ENCODE data around the gene TAF12.
A peak's percentile ranks its signal among the peaks of the same experiment; 100 is the strongest.

TAF12 gene

GRCh38 chr1:28606771-28607170 is 36.1 kb downstream of the TAF12 start:
- H2AFZ ChIP-seq, result no peak overlapping the region
- no peaks in the 10 kb centered on the region for H3K79me2 ChIP-seq
- H3K9me3 ChIP-seq (ENCODE audit: control insufficient read depth, low read length), result no peaks in the 10 kb centered on the region
- H3K36me3 ChIP-seq (ENCODE audit: control insufficient read depth, insufficient read depth, low read length), result no peaks in the 10 kb centered on the region
- no peaks in the 10 kb centered on the region for H3K4me1 ChIP-seq
- H3K27me3 ChIP-seq (ENCODE audit: control insufficient read depth, insufficient read depth, low read length), result no peaks in the 10 kb centered on the region
- TF ChIP-seq CTCF (IDR thresholded peaks at IDR 0.05), result no peak
- H3K9ac ChIP-seq, result no peak overlapping the region
- no peak overlapping the region for H3K27ac ChIP-seq
- H3K4me3 ChIP-seq (ENCODE audit: low read depth, low read length), result no peak overlapping the region
- no peak overlapping the region for H3K4me2 ChIP-seq (ENCODE audit: low read length)

GRCh38 chr1:28604962-28605361 is 37.9 kb downstream of the TAF12 start:
- Histone ChIP-seq H3K4me3 (ENCODE audit: low read depth, low read length) (no peak overlapping the region), H3K9ac (no peak overlapping the region), H3K27me3 (ENCODE audit: control insufficient read depth, insufficient read depth, low read length) (no peaks in the 10 kb centered on the region), H3K4me2 (ENCODE audit: low read length) (no peak overlapping the region), H3K36me3 (ENCODE audit: control insufficient read depth, insufficient read depth, low read length) (no peaks in the 10 kb centered on the region), H3K27ac (no peak overlapping the region), H3K9me3 (ENCODE audit: control insufficient read depth, low read length) (no peaks in the 10 kb centered on the region), H2AFZ (no peak overlapping the region), H3K4me1 (no peaks in the 10 kb centered on the region), H3K79me2 (no peaks in the 10 kb centered on the region)
- no peak for TF ChIP-seq CTCF (IDR thresholded peaks at IDR 0.05)

GRCh38 chr1:28604411-28604810 is 38.5 kb downstream of the TAF12 start:
- Histone ChIP-seq H3K9me3 (ENCODE audit: control insufficient read depth, low read length) (no peaks in the 10 kb centered on the region), H3K27me3 (ENCODE audit: control insufficient read depth, insufficient read depth, low read length) (no peaks in the 10 kb centered on the region), H2AFZ (no peak overlapping the region), H3K9ac (no peak overlapping the region), H3K4me2 (ENCODE audit: low read length) (no peak overlapping the region), H3K36me3 (ENCODE audit: control insufficient read depth, insufficient read depth, low read length) (no peaks in the 10 kb centered on the region), H3K79me2 (no peaks in the 10 kb centered on the region), H3K4me3 (ENCODE audit: low read depth, low read length) (no peak overlapping the region), H3K4me1 (no peaks in the 10 kb centered on the region), H3K27ac (no peak overlapping the region)
- TF ChIP-seq CTCF (IDR thresholded peaks at IDR 0.05), result no peak

- Histone ChIP-seq H2AFZ (no peak overlapping the region), H3K4me3 (ENCODE audit: low read depth, low read length) (no peak overlapping the region)
These were observed 40.1 kb downstream of the TAF12 start for GRCh38 chr1:28602536-28603439.

More at GRCh38 chr1:28602536-28603439, 40.1 kb downstream of the TAF12 start:
- Histone ChIP-seq H3K9ac (no peak overlapping the region), H3K27me3 (ENCODE audit: control insufficient read depth, insufficient read depth, low read length) (no peaks in the 10 kb centered on the region), H3K79me2 (no peaks in the 10 kb centered on the region), H3K36me3 (ENCODE audit: control insufficient read depth, insufficient read depth, low read length) (no peaks in the 10 kb centered on the region), H3K4me1 (no peaks in the 10 kb centered on the region), H3K9me3 (ENCODE audit: control insufficient read depth, low read length) (no peaks in the 10 kb centered on the region), H3K4me2 (ENCODE audit: low read length) (no peak overlapping the region), H3K27ac (no peak overlapping the region)
- TF ChIP-seq CTCF (IDR thresholded peaks at IDR 0.05), result peak; percentile 53
